ENCODE data around the gene ZNF143.
"Not testable (repeated sequence)": the region's sequence is repeated elsewhere in the genome, so short reads cannot be mapped to it uniquely, and the experiment has no call there.

The ZNF143 gene

GRCh38 chr11:9460322-9461062 is at the start of gene ZNF143:
ZNF143 (plus strand) TSS chr11:9461012; CDS start chr11:9471309, 10,297 bp downstream.
- FAIRE-seq, result peak; percentile 98

- no peak for FAIRE-seq
Observed at GRCh38 chr11:9428706-9429105, 32.1 kb upstream of the ZNF143 start.

GRCh38 chr11:9438611-9439010 is 22.2 kb upstream of the ZNF143 start:
- FAIRE-seq, result no peak

- no peak for FAIRE-seq
Observed at GRCh38 chr11:9446230-9446629, 14.6 kb upstream of the ZNF143 start.

- FAIRE-seq, result no peak
Observed at GRCh38 chr11:9448576-9449352, 12.0 kb upstream of the ZNF143 start.

- FAIRE-seq, result not testable (repeated sequence)
Observed at GRCh38 chr11:9452023-9452422, 8.8 kb upstream of the ZNF143 start.

- FAIRE-seq, result no peak
Observed at GRCh38 chr11:9455722-9456121, 5.1 kb upstream of the ZNF143 start.

GRCh38 chr11:9459667-9460321 is 1.0 kb upstream of the ZNF143 start:
- FAIRE-seq, result no peak

GRCh38 chr11:9461063-9461759 is 399 bp downstream of the ZNF143 start:
- no peak for FAIRE-seq

GRCh38 chr11:9461760-9462134 is 935 bp downstream of the ZNF143 start:
- no peak for FAIRE-seq

GRCh38 chr11:9462172-9462799 is 1.5 kb downstream of the ZNF143 start:
- FAIRE-seq, result no peak

- FAIRE-seq, result no peak
Observed at GRCh38 chr11:9462806-9463537, 2.2 kb downstream of the ZNF143 start.

- no peak for FAIRE-seq
Observed at GRCh38 chr11:9470765-9471164, 10.0 kb downstream of the ZNF143 start.

- FAIRE-seq, result no peak
Observed at GRCh38 chr11:9473408-9473807, 12.6 kb downstream of the ZNF143 start.

- no peak for FAIRE-seq
Observed at GRCh38 chr11:9479899-9480298, 19.1 kb downstream of the ZNF143 start.

GRCh38 chr11:9489080-9489765 is 28.4 kb downstream of the ZNF143 start:
- no peak for FAIRE-seq

- no peak for FAIRE-seq
Observed at GRCh38 chr11:9490376-9490775, 29.6 kb downstream of the ZNF143 start.

GRCh38 chr11:9493492-9493891 is 32.7 kb downstream of the ZNF143 start:
- FAIRE-seq, result no peak

GRCh38 chr11:9494316-9494715 is 33.5 kb downstream of the ZNF143 start:
- FAIRE-seq, result no peak

- no peak for FAIRE-seq
Observed at GRCh38 chr11:9495803-9496514, 35.1 kb downstream of the ZNF143 start.
